ENCODE measurements around the gene AP5S1. TPM values are rescaled to one million over a fixed set of nuclear protein-coding genes. Genes with fewer than 3 reads are reported as not detected.
"Not testable (repeated sequence)": the region's sequence is repeated elsewhere in the genome, so short reads cannot be mapped to it uniquely, and the experiment has no call there.

AP5S1 gene
- total RNA-seq, 1 experiment from 2014 or later: 3.9 TPM

DNA sequence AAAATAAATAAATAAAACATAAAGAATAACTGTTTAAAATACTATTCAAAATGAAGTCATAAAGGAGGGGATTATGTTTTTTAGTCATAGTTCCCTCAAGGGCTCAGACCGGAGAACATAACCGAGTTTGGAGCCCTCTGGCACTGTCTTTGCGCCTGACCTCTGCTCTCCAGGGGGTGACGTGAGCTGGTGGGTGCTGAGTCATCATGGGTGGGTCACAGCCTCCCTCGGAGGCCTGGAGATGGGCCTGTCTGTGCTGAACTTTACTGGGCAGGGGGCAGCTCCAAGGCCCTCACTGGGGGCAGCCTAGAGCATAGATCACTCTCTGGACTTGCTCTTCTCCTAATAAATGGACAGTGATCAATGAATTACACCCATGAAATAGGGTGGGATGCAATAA lies 23.1 kb downstream of the AP5S1 start:
- Histone ChIP-seq H2BK12ac (ENCODE audit: insufficient read length, low read depth, low read length) (no peak overlapping the region), H2BK20ac (ENCODE audit: low read depth, low read length, poor library complexity, severe bottlenecking) (no peak overlapping the region), H4K91ac (ENCODE audit: insufficient read length, low read depth, low read length) (no peak overlapping the region), H3K56ac (ENCODE audit: insufficient read length, low read depth, low read length) (no peak overlapping the region), H3K9me3 (ENCODE audit: control insufficient read depth, low read depth, low read length) (no peaks in the 10 kb centered on the region), H3K9ac (ENCODE audit: extremely low read depth, insufficient read length, low read length) (no peak overlapping the region), H3K27me3 (ENCODE audit: insufficient read depth, low read length) (no peaks in the 10 kb centered on the region), H3K27ac (ENCODE audit: insufficient read length, low read depth, low read length) (no peak overlapping the region), H4K5ac (ENCODE audit: insufficient read length, low read depth, low read length) (no peak overlapping the region), H3K79me1 (ENCODE audit: insufficient read depth, low read depth, low read length, poor library complexity, severe bottlenecking) (no peaks in the 10 kb centered on the region), H3K23me2 (ENCODE audit: insufficient read length, low read depth, low read length, poor library complexity, severe bottlenecking) (peaks cover 13% of the 10 kb centered on the region), H2AFZ (ENCODE audit: low read length) (no peak overlapping the region), H4K8ac (replicated peaks; ENCODE audit: insufficient read length, low read depth, low read length) (no peak overlapping the region), H3K79me2 (ENCODE audit: insufficient read depth, low read length) (no peaks in the 10 kb centered on the region; the same call in 1 of the 2 replicates), H3K4ac (ENCODE audit: low read depth, low read length) (no peak overlapping the region), H3K18ac (ENCODE audit: insufficient read length, low read depth, low read length) (no peak overlapping the region), H2BK120ac (ENCODE audit: low read depth, low read length, poor library complexity, severe bottlenecking) (no peak overlapping the region), H2AK5ac (ENCODE audit: insufficient read length, low read length) (no peak overlapping the region), H3K23ac (ENCODE audit: insufficient read length, low read depth, low read length) (no peak overlapping the region), H3K4me1 (ENCODE audit: insufficient read depth, low read length) (no peaks in the 10 kb centered on the region), H3K14ac (ENCODE audit: insufficient read depth, low read length) (no peak overlapping the region), H2BK15ac (ENCODE audit: low read depth, low read length) (no peak overlapping the region), H2BK5ac (ENCODE audit: insufficient read length, low read length) (no peak overlapping the region), H3T11ph (ENCODE audit: low read length) (no peak overlapping the region), H3K4me2 (ENCODE audit: insufficient read depth, insufficient read length, low read length) (no peak overlapping the region), H4K20me1 (ENCODE audit: control insufficient read depth, insufficient read depth, insufficient read length) (no peaks in the 10 kb centered on the region)
- TF ChIP-seq, protein P1, sequence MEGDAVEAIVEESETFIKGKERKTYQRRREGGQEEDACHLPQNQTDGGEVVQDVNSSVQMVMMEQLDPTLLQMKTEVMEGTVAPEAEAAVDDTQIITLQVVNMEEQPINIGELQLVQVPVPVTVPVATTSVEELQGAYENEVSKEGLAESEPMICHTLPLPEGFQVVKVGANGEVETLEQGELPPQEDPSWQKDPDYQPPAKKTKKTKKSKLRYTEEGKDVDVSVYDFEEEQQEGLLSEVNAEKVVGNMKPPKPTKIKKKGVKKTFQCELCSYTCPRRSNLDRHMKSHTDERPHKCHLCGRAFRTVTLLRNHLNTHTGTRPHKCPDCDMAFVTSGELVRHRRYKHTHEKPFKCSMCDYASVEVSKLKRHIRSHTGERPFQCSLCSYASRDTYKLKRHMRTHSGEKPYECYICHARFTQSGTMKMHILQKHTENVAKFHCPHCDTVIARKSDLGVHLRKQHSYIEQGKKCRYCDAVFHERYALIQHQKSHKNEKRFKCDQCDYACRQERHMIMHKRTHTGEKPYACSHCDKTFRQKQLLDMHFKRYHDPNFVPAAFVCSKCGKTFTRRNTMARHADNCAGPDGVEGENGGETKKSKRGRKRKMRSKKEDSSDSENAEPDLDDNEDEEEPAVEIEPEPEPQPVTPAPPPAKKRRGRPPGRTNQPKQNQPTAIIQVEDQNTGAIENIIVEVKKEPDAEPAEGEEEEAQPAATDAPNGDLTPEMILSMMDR (conservative IDR thresholded peaks at IDR 0.05): no peak
- no peak for DNase-seq
- Mint-ChIP-seq H3K4me3 (no peak overlapping the region), H3K9me3 (no peaks in the 10 kb centered on the region), H3K4me1 (peaks cover 13 to 14% of the 10 kb centered on the region in 2 experiments), H3K27me3 (ENCODE audit: low read depth) (no peaks in the 10 kb centered on the region; the same call in 1 of the 2 replicates), H3K27ac (no peak overlapping the region), H3K36me3 (ENCODE audit: insufficient read depth in 1 of 3, low read depth in 3 of 3) (no peaks in the 10 kb centered on the region)
- no CpG with 5 or more reads among the region's 5 CpGs for WGBS (ENCODE audit: extremely low coverage, insufficient read length, low lambda C conversion rate)

- H3K14ac ChIP-seq (ENCODE audit: insufficient read depth, low read length); H4K5ac ChIP-seq (ENCODE audit: insufficient read length, low read depth, low read length); H4K20me1 ChIP-seq (ENCODE audit: control insufficient read depth, insufficient read depth, insufficient read length); H2AK5ac ChIP-seq (ENCODE audit: insufficient read length, low read length); H3K4ac ChIP-seq (ENCODE audit: low read depth, low read length); H2BK5ac ChIP-seq (ENCODE audit: insufficient read length, low read length); H3K4me3 Mint-ChIP-seq; H3K79me1 ChIP-seq (ENCODE audit: insufficient read depth, low read depth, low read length, poor library complexity, severe bottlenecking); H3K4me1 ChIP-seq (ENCODE audit: insufficient read depth, low read length); H3K27me3 Mint-ChIP-seq (ENCODE audit: low read depth); H3K27me3 ChIP-seq (ENCODE audit: insufficient read depth, low read length); H3K79me2 ChIP-seq (ENCODE audit: insufficient read depth, low read length); H2BK20ac ChIP-seq (ENCODE audit: low read depth, low read length, poor library complexity, severe bottlenecking); H3K4me2 ChIP-seq (ENCODE audit: insufficient read depth, insufficient read length, low read length); H2BK15ac ChIP-seq (ENCODE audit: low read depth, low read length); H3K23ac ChIP-seq (ENCODE audit: insufficient read length, low read depth, low read length); H2BK12ac ChIP-seq (ENCODE audit: insufficient read length, low read depth, low read length); H3K56ac ChIP-seq (ENCODE audit: insufficient read length, low read depth, low read length); H4K91ac ChIP-seq (ENCODE audit: insufficient read length, low read depth, low read length); H2AFZ ChIP-seq (ENCODE audit: low read length); H3T11ph ChIP-seq (ENCODE audit: low read length); H2BK120ac ChIP-seq (ENCODE audit: low read depth, low read length, poor library complexity, severe bottlenecking); H3K36me3 Mint-ChIP-seq (ENCODE audit: insufficient read depth in 1 of 3, low read depth in 3 of 3); H3K9ac ChIP-seq (ENCODE audit: extremely low read depth, insufficient read length, low read length); H3K27ac ChIP-seq (ENCODE audit: insufficient read length, low read depth, low read length); H4K8ac ChIP-seq (replicated peaks; ENCODE audit: insufficient read length, low read depth, low read length); H3K27ac Mint-ChIP-seq; H3K18ac ChIP-seq (ENCODE audit: insufficient read length, low read depth, low read length); DNase-seq; H3K9me3 ChIP-seq (ENCODE audit: control insufficient read depth, low read depth, low read length); H3K9me3 Mint-ChIP-seq: not testable (repeated sequence)
- H3K4me1 Mint-ChIP-seq: peaks cover 8 to 12% of the 10 kb centered on the region in 2 experiments
- peaks cover 13% of the 10 kb centered on the region for H3K23me2 ChIP-seq (ENCODE audit: insufficient read length, low read depth, low read length, poor library complexity, severe bottlenecking)
- no CpG with 5 or more reads among the region's 9 CpGs for WGBS (ENCODE audit: extremely low coverage, insufficient read length, low lambda C conversion rate)
Measured at GRCh38 chr20:3843990-3844619, 23.8 kb downstream of the AP5S1 start.
